H1 (cell line): ENCODE measurements around the gene GRID1.

Experiments used
- BACH1 ChIP-seq: IDR thresholded peaks from 2 replicates; pipeline ENCODE4 v1.6.1; 2012; ENCODE audit warnings: low read length, improper control_type of control experiment
- BRCA1 ChIP-seq: IDR thresholded peaks from 2 replicates; pipeline ENCODE4 v1.6.1; 2012; ENCODE audit warnings: low read depth, low read length, improper control_type of control experiment
- CHD1 ChIP-seq: IDR thresholded peaks from 2 replicates; pipeline ENCODE4 v1.6.1; 2012; ENCODE audit warnings: low read depth, low read length, improper control_type of control experiment
- CTCF ChIP-seq, 3 experiments: IDR thresholded peaks; 1 replicate in 2 of 3; 2 replicates in 1 of 3; pipeline versions ENCODE4 v1.5.1 to v1.6.1; 2011; ENCODE audit warnings: low read length in 3 of 3, mild to moderate bottlenecking in 3 of 3, inconsistent platforms in 2 of 3, low read depth in 1 of 3, moderate library complexity in 1 of 3; ENCODE audit not compliant: insufficient read depth in 1 of 3; ENCODE audit errors: control extremely low read depth in 1 of 3
- EGR1 ChIP-seq: IDR thresholded peaks from 2 replicates; pipeline ENCODE4 v1.6.1; 2011; ENCODE audit warnings: low read depth, low read length, borderline replicate concordance
- EP300 ChIP-seq, 2 experiments: IDR thresholded peaks; 1 replicate in 1 of 2; 2 replicates in 1 of 2; pipeline ENCODE4 v1.6.1; 2011 to 2012; ENCODE audit warnings: low read depth in 2 of 2, low read length in 2 of 2, mild to moderate bottlenecking in 2 of 2, borderline replicate concordance in 1 of 2, inconsistent platforms in 1 of 2, moderate library complexity in 1 of 2
- EZH2 ChIP-seq: fragments of 200-600 bp; sonication (generic); IDR thresholded peaks from 2 replicates; pipeline ENCODE4 v1.7.1; 2012; ENCODE audit warnings: low read depth, mild to moderate bottlenecking, moderate library complexity, low read length, inconsistent platforms; ENCODE audit not compliant: severe bottlenecking
- NRF1 ChIP-seq: IDR thresholded peaks from 2 replicates; pipeline ENCODE4 v1.6.1; 2011; ENCODE audit warnings: mild to moderate bottlenecking, low read depth, low read length, improper control_type of control experiment
- POLR2A ChIP-seq, 2 experiments: IDR thresholded peaks; 1 replicate in 1 of 2; 2 replicates in 1 of 2; pipeline ENCODE4 v1.6.1; 2011; ENCODE audit warnings: low read depth in 2 of 2, low read length in 2 of 2, mild to moderate bottlenecking in 2 of 2; ENCODE audit errors: control extremely low read depth in 1 of 2
- TAF1 ChIP-seq: IDR thresholded peaks from 2 replicates; pipeline ENCODE4 v1.6.1; 2011; ENCODE audit warnings: mild to moderate bottlenecking, low read depth, low read length
- TCF12 ChIP-seq: IDR thresholded peaks from 2 replicates; pipeline ENCODE4 v1.6.1; 2011; ENCODE audit warnings: low read depth, mild to moderate bottlenecking, low read length

GRCh38 chr10:86281396-86281795 lies 85.2 kb downstream of the GRID1 start:
- TF ChIP-seq BACH1, result no peak
- TF ChIP-seq POLR2A (IDR thresholded peaks at IDR 0.05; ENCODE audit: control extremely low read depth in 1 of 2, low read depth in 2 of 2, low read length in 2 of 2), result no peak
- TF ChIP-seq CTCF (IDR thresholded peaks at IDR 0.05; ENCODE audit: control extremely low read depth in 1 of 3, insufficient read depth in 1 of 3, low read depth in 1 of 3, low read length in 3 of 3), result no peak
- TF ChIP-seq CHD1, result no peak
- TF ChIP-seq BRCA1, result no peak
- no peak for TF ChIP-seq EZH2
- no peak for TF ChIP-seq EP300 (IDR thresholded peaks at IDR 0.05; ENCODE audit: borderline replicate concordance in 1 of 2, low read depth in 2 of 2, low read length in 2 of 2)
- no peak for TF ChIP-seq TCF12
- TF ChIP-seq EGR1, result no peak
- no peak for TF ChIP-seq NRF1
- TF ChIP-seq TAF1, result no peak
